Thoracic aorta (tissue), 2 donors: ENCODE measurements around the gene CD8A. TPM values are rescaled to one million over a fixed set of nuclear protein-coding genes. Genes with fewer than 3 reads are reported as not detected.

Experiments used
- ATAC-seq: fragments of 150-250 bp; one replicate; pipeline ENCODE4 v1.8.0; 2017; ENCODE audit warnings: low read depth; ENCODE audit not compliant: insufficient number of reproducible peaks, low FRiP score
- DNase-seq: peaks from one replicate; pipeline ENCODE4 v3.0.0-alpha.2; 2020; ENCODE audit warnings: low spot score
- H3K27ac ChIP-seq, 2 donors: fragments of 200-600 bp; sonication (generic); 1 replicate in 1 of 2; 2 replicates in 1 of 2; pipeline ENCODE4 v1.5.1; 2016; ENCODE audit warnings: mild to moderate bottlenecking in 2 of 2, moderate library complexity in 2 of 2
- H3K27me3 ChIP-seq: fragments of 200-600 bp; sonication (generic); replicated peaks from 2 replicates; pipeline ENCODE4 v1.6.0; 2016; ENCODE audit warnings: mild to moderate bottlenecking; ENCODE audit not compliant: insufficient read depth
- H3K36me3 ChIP-seq: fragments of 200-600 bp; sonication (generic); one replicate; pipeline ENCODE4 v1.5.1; 2016
- H3K4me1 ChIP-seq, 2 donors: fragments of 200-600 bp; sonication (generic); 1 replicate in 1 of 2; 2 replicates in 1 of 2; pipeline versions ENCODE4 v1.5.1 to v1.6.0; 2016; ENCODE audit warnings: low read depth in 2 of 2, mild to moderate bottlenecking in 1 of 2; ENCODE audit not compliant: control insufficient read depth in 1 of 2
- H3K4me3 ChIP-seq: fragments of 200-600 bp; sonication (generic); 2 replicates; pipeline ENCODE4 v1.5.1; 2016; ENCODE audit warnings: mild to moderate bottlenecking
- H3K9me3 ChIP-seq: fragments of 200-600 bp; sonication (generic); 2 replicates; pipeline ENCODE4 v1.5.1; 2016
- CTCF ChIP-seq: fragments of 200-600 bp; sonication (generic); IDR thresholded peaks from one replicate; pipeline ENCODE4 v1.5.1; 2019; ENCODE audit warnings: antibody characterized with exemption
- total RNA-seq, 2 donors: library from RNA; depleted of rRNA; stranded (reverse); fragments of >200 nt; gene quantifications; one replicate each; pipeline versions ENCODE4 v1.1.0 to v1.2.3, GENCODE V29; 2016

The CD8A gene
- total RNA-seq, 2 donors from 2014 or later = 3.4 to 4.4 TPM

- Histone ChIP-seq H3K4me1 (peaks cover 16 to 35% of the 10 kb centered on the region in 2 donors), H3K4me3 (no peak overlapping the region), H3K36me3 (no peaks in the 10 kb centered on the region), H3K9me3 (no peaks in the 10 kb centered on the region), H3K27me3 (peaks cover 4% of the 10 kb centered on the region), H3K27ac (no peak overlapping the region)
- no peak for DNase-seq
- TF ChIP-seq CTCF = no peak
- no peak for ATAC-seq
Observed at GRCh38 chr2:86786001-86786536, 4.6 kb downstream of the CD8A start.

- no peak overlapping the region for H3K27ac ChIP-seq
- DNase-seq (no peak), ATAC-seq (no peak)
- no peaks in the 10 kb centered on the region for H3K27me3 ChIP-seq
- H3K36me3 ChIP-seq = no peaks in the 10 kb centered on the region
- no peaks in the 10 kb centered on the region for H3K9me3 ChIP-seq
- peaks cover 13 to 31% of the 10 kb centered on the region in 2 donors for H3K4me1 ChIP-seq
- no peak for TF ChIP-seq CTCF
- no peak overlapping the region for H3K4me3 ChIP-seq
Observed at GRCh38 chr2:86785456-86785855, 5.3 kb downstream of the CD8A start.

GRCh38 chr2:86783615-86784339 is 6.9 kb downstream of the CD8A start:
- H3K4me1 ChIP-seq = peaks cover 5 to 15% of the 10 kb centered on the region in 2 donors
- TF ChIP-seq CTCF = no peak
- no peak for ATAC-seq

GRCh38 chr2:86782748-86783147 is 8.0 kb downstream of the CD8A start:
- ATAC-seq (no peak), DNase-seq (no peak)
- no peak overlapping the region for H3K4me3 ChIP-seq
- no peaks in the 10 kb centered on the region for H3K27me3 ChIP-seq
- H3K4me1 ChIP-seq = peaks cover 0 to 5% of the 10 kb centered on the region in 2 donors
- no peaks in the 10 kb centered on the region for H3K36me3 ChIP-seq
- no peak for TF ChIP-seq CTCF
- no peak overlapping the region for H3K27ac ChIP-seq
- H3K9me3 ChIP-seq = no peaks in the 10 kb centered on the region

More at GRCh38 chr2:86783615-86784339, 6.9 kb downstream of the CD8A start:
- no peak overlapping the region for H3K4me3 ChIP-seq
- H3K9me3 ChIP-seq = no peaks in the 10 kb centered on the region
- no peaks in the 10 kb centered on the region for H3K27me3 ChIP-seq
- no peaks in the 10 kb centered on the region for H3K36me3 ChIP-seq
- no peak overlapping the region for H3K27ac ChIP-seq
- DNase-seq = no peak

- no peak overlapping the region for H3K4me3 ChIP-seq
Observed at GRCh38 chr2:86781363-86781762, 9.3 kb downstream of the CD8A start.

More at GRCh38 chr2:86781363-86781762, 9.3 kb downstream of the CD8A start:
- H3K27ac ChIP-seq = no peak overlapping the region
- no peak for ATAC-seq
- no peak for TF ChIP-seq CTCF
- no peaks in the 10 kb centered on the region for H3K4me1 ChIP-seq
- no peaks in the 10 kb centered on the region for H3K9me3 ChIP-seq
- DNase-seq = no peak
- H3K27me3 ChIP-seq = no peaks in the 10 kb centered on the region
- no peaks in the 10 kb centered on the region for H3K36me3 ChIP-seq
